HEK293 (cell line): Measurements from ENCODE around the gene FGFR2.

Experiments
- CTCF ChIA-PET: fragments of 350-600 bp; formaldehyde crosslinking; extraction: SDS; loops from one replicate; lab custom pipeline; 2021; ENCODE audit warnings: antibody characterized with exemption; lab: Yijun Ruan, JAX
- POLR2A ChIA-PET: fragments of 300-600 bp; formaldehyde crosslinking; extraction: SDS; loops from one replicate; lab custom pipeline; 2020; ENCODE audit warnings: antibody characterized with exemption, inconsistent platforms; lab: Yijun Ruan, JAX
- H3K27ac ChIP-seq: fragments of 200-500 bp; sonication (Bioruptor generic); 2 replicates; pipeline ENCODE4 v1.5.1; 2014; ENCODE audit warnings: low read depth, low read length, control low read depth, inconsistent platforms; ENCODE audit errors: extremely low read depth
- H3K36me3 ChIP-seq, 2 experiments: fragments of 200-500 bp in 1 of 2; sonication (Bioruptor generic) in 1 of 2; 1 replicate in 1 of 2; 2 replicates in 1 of 2; pipeline ENCODE4 v1.5.1; 2014 to 2017; ENCODE audit warnings: inconsistent platforms in 2 of 2, low read length in 2 of 2; ENCODE audit not compliant: control insufficient read depth in 2 of 2, insufficient read depth in 1 of 2
- H3K4me1 ChIP-seq: fragments of 200-500 bp; sonication (Bioruptor generic); 2 replicates; pipeline ENCODE4 v1.5.1; 2014; ENCODE audit warnings: mild to moderate bottlenecking, low read length, inconsistent platforms; ENCODE audit not compliant: control insufficient read depth, insufficient read depth
- H3K4me3 ChIP-seq: 2 replicates; pipeline ENCODE4 v1.5.1; 2011; ENCODE audit warnings: low read depth, mild to moderate bottlenecking, control low read depth, low read length, moderate library complexity
- H3K9me3 ChIP-seq: fragments of 200-500 bp; sonication (Bioruptor generic); 2 replicates; pipeline ENCODE4 v1.5.1; 2014; ENCODE audit warnings: low read depth, low read length, inconsistent platforms; ENCODE audit not compliant: control insufficient read depth, insufficient read depth
- GFI1B ChIP-seq: fragments of 450-650 bp; formaldehyde crosslinking; IDR thresholded peaks from 2 replicates; pipeline ENCODE4 v1.5.1; 2016; ENCODE audit warnings: missing biosample characterization, missing genetic modification characterization
- KLF10 ChIP-seq: fragments of 450-650 bp; IDR thresholded peaks from 2 replicates; pipeline ENCODE4 v1.5.1; 2018; ENCODE audit warnings: missing biosample characterization, mild to moderate bottlenecking, missing genetic modification characterization
- OSR2 ChIP-seq: fragments of 450-650 bp; formaldehyde crosslinking; IDR thresholded peaks from 2 replicates; pipeline ENCODE4 v1.5.1; 2016; ENCODE audit warnings: missing biosample characterization, missing genetic modification characterization
- ZNF10 ChIP-seq: fragments of 450-650 bp; formaldehyde crosslinking; IDR thresholded peaks from 2 replicates; pipeline ENCODE4 v1.5.1; 2017; ENCODE audit warnings: missing biosample characterization, missing genetic modification characterization
- ZNF248 ChIP-seq: fragments of 450-650 bp; formaldehyde crosslinking; IDR thresholded peaks from 2 replicates; pipeline ENCODE4 v1.5.1; 2017; ENCODE audit warnings: missing biosample characterization, missing genetic modification characterization
- ZNF292 ChIP-seq: fragments of 450-650 bp; formaldehyde crosslinking; IDR thresholded peaks from 2 replicates; pipeline ENCODE4 v1.5.1; 2016; ENCODE audit warnings: low read depth, missing biosample characterization, missing genetic modification characterization, borderline replicate concordance
- ZNF394 ChIP-seq: fragments of 450-650 bp; formaldehyde crosslinking; IDR thresholded peaks from 2 replicates; pipeline ENCODE4 v1.5.1; 2016; ENCODE audit warnings: missing biosample characterization, missing genetic modification characterization, mild to moderate bottlenecking, moderate library complexity, borderline replicate concordance
- ZNF626 ChIP-seq: fragments of 450-650 bp; sonication (Bioruptor Pico); formaldehyde crosslinking; IDR thresholded peaks from 2 replicates; pipeline ENCODE4 v1.5.1; 2018; ENCODE audit warnings: missing biosample characterization, missing genetic modification characterization, inconsistent platforms
- ZNF664 ChIP-seq: fragments of 450-650 bp; formaldehyde crosslinking; IDR thresholded peaks from 2 replicates; pipeline ENCODE4 v1.5.1; 2016; ENCODE audit warnings: missing biosample characterization, missing genetic modification characterization
- ZNF76 ChIP-seq: fragments of 450-650 bp; formaldehyde crosslinking; IDR thresholded peaks from 2 replicates; pipeline ENCODE4; 2016; ENCODE audit warnings: low read depth, missing biosample characterization, missing genetic modification characterization, borderline replicate concordance
- ZNF777 ChIP-seq: fragments of 450-650 bp; formaldehyde crosslinking; IDR thresholded peaks from 2 replicates; pipeline ENCODE4 v1.5.1; 2017; ENCODE audit warnings: missing biosample characterization, missing genetic modification characterization, borderline replicate concordance
- TF ChIP-seq, protein P1 (sequence below): fragments of 450-650 bp; formaldehyde crosslinking; IDR thresholded peaks from 2 replicates; pipeline ENCODE4 v1.5.1; 2016; ENCODE audit warnings: missing biosample characterization, missing genetic modification characterization
- TF ChIP-seq, protein P2 (sequence below): fragments of 450-650 bp; formaldehyde crosslinking; IDR thresholded peaks from 2 replicates; pipeline ENCODE4 v1.5.0; 2017; ENCODE audit warnings: missing biosample characterization, missing genetic modification characterization, borderline replicate concordance
- TF ChIP-seq, protein P3 (sequence below): fragments of 450-650 bp; formaldehyde crosslinking; IDR thresholded peaks from 2 replicates; pipeline ENCODE4 v1.5.1; 2016; ENCODE audit warnings: missing biosample characterization, missing genetic modification characterization
- TF ChIP-seq, protein P4 (sequence below): fragments of 450-650 bp; formaldehyde crosslinking; IDR thresholded peaks from 2 replicates; pipeline ENCODE4 v1.5.1; 2017; ENCODE audit warnings: missing biosample characterization, mild to moderate bottlenecking, missing genetic modification characterization, moderate library complexity

Gene FGFR2

DNA sequence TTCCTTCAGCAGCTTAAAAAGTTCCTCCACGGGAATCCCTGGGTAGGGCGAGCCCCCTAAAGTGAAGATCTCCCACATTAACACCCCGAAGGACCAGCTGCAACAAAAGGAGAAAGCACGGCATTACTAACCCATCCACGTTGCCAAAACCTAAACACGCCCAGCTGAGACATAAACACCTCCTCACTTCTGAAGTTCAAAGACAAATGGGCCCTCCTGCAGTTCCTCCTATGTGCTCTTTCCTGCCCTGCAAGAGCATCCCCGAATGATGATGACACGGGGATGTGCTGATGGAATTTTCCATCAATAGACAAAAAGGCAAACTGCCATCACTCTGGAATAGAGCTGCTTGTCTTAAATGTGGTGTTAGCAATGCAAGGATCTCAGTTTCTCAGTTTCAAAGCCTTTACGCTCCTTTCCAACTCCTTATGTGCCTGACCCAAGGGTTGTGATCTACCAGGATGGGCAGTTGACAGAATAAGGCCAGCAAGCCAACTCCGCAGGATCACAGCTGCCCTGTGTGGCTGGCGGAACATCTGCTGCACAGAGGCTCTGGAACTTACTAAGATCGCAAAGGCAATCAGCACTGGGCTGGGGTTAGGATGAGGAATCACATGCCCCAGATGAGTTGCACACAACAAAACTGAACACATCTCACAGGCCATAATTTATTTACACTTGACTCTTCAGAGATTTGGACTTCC, 112.7 kb downstream of the FGFR2 start:
- no peak overlapping the region for H3K4me3 ChIP-seq
- H3K36me3 ChIP-seq: peaks cover 30 to 61% of the 10 kb centered on the region in 2 experiments
- CTCF ChIA-PET: interaction anchor here (0.6 kb wide), 1 partner anchor 105 kb away, joined by 3 read pairs; no protein-coding TSS in a partner anchor
- TF ChIP-seq, protein P1, sequence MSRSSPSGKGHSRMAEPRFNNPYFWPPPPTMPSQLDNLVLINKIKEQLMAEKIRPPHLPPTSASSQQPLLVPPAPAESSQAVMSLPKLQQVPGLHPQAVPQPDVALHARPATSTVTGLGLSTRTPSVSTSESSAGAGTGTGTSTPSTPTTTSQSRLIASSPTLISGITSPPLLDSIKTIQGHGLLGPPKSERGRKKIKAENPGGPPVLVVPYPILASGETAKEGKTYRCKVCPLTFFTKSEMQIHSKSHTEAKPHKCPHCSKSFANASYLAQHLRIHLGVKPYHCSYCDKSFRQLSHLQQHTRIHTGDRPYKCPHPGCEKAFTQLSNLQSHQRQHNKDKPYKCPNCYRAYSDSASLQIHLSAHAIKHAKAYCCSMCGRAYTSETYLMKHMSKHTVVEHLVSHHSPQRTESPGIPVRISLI (tag by site-specific recombination): no peak
- TF ChIP-seq ZNF626 (tag by site-specific recombination): no peak
- no peak for TF ChIP-seq OSR2 (tag by site-specific recombination)
- TF ChIP-seq, protein P2, sequence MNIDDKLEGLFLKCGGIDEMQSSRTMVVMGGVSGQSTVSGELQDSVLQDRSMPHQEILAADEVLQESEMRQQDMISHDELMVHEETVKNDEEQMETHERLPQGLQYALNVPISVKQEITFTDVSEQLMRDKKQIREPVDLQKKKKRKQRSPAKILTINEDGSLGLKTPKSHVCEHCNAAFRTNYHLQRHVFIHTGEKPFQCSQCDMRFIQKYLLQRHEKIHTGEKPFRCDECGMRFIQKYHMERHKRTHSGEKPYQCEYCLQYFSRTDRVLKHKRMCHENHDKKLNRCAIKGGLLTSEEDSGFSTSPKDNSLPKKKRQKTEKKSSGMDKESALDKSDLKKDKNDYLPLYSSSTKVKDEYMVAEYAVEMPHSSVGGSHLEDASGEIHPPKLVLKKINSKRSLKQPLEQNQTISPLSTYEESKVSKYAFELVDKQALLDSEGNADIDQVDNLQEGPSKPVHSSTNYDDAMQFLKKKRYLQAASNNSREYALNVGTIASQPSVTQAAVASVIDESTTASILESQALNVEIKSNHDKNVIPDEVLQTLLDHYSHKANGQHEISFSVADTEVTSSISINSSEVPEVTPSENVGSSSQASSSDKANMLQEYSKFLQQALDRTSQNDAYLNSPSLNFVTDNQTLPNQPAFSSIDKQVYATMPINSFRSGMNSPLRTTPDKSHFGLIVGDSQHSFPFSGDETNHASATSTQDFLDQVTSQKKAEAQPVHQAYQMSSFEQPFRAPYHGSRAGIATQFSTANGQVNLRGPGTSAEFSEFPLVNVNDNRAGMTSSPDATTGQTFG (tag by site-specific recombination): no peak
- TF ChIP-seq ZNF248: no peak
- no peak for TF ChIP-seq ZNF76
- H3K4me1 ChIP-seq: no peaks in the 10 kb centered on the region
- POLR2A ChIA-PET: no interaction called here
- no peak overlapping the region for H3K27ac ChIP-seq
- H3K9me3 ChIP-seq: no peaks in the 10 kb centered on the region

DNA sequence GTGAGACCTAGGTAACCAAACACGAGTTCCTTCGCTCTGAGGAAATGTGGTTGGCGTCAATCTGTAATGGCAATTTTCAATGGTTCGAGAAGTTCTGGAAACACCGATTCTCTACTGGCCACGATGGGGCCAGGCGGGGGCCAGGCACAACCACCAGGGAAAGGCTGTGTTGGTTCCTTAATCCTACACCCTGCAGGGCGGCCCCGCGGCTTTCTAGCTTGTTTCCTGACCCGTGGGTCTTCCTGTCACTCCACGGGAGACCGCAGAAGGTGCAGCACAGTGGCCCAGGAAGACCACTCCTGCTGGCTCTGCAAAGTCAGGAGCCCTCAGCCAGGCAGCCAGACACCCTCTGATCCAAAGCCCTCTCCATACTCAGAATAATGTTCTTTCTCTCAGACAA, 113.4 kb downstream of the FGFR2 start:
- peaks cover 33 to 68% of the 10 kb centered on the region in 2 experiments for H3K36me3 ChIP-seq
- H3K4me3 ChIP-seq: no peak overlapping the region
- H3K9me3 ChIP-seq: no peaks in the 10 kb centered on the region
- CTCF ChIA-PET: no interaction called here
- H3K27ac ChIP-seq: no peak overlapping the region
- POLR2A ChIA-PET: no interaction called here
- no peaks in the 10 kb centered on the region for H3K4me1 ChIP-seq
- TF ChIP-seq, protein P1 (tag by site-specific recombination): no peak
- no peak for TF ChIP-seq ZNF664 (tag by site-specific recombination)
- TF ChIP-seq ZNF292 (tag by site-specific recombination): no peak
- no peak for TF ChIP-seq GFI1B
- TF ChIP-seq, protein P3, sequence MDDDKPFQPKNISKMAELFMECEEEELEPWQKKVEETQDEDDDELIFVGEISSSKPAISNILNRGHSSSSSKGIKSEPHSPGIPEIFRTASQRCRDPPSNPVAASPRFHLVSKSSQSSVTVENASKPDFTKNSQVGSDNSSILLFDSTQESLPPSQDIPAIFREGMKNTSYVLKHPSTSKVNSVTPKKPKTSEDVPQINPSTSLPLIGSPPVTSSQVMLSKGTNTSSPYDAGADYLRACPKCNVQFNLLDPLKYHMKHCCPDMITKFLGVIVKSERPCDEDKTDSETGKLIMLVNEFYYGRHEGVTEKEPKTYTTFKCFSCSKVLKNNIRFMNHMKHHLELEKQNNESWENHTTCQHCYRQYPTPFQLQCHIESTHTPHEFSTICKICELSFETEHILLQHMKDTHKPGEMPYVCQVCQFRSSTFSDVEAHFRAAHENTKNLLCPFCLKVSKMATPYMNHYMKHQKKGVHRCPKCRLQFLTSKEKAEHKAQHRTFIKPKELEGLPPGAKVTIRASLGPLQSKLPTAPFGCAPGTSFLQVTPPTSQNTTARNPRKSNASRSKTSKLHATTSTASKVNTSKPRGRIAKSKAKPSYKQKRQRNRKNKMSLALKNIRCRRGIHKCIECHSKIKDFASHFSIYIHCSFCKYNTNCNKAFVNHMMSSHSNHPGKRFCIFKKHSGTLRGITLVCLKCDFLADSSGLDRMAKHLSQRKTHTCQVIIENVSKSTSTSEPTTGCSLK (tag by site-specific recombination): no peak
- no peak for TF ChIP-seq ZNF394
- no peak for TF ChIP-seq ZNF777
- TF ChIP-seq KLF10: no peak
- TF ChIP-seq, protein P4, sequence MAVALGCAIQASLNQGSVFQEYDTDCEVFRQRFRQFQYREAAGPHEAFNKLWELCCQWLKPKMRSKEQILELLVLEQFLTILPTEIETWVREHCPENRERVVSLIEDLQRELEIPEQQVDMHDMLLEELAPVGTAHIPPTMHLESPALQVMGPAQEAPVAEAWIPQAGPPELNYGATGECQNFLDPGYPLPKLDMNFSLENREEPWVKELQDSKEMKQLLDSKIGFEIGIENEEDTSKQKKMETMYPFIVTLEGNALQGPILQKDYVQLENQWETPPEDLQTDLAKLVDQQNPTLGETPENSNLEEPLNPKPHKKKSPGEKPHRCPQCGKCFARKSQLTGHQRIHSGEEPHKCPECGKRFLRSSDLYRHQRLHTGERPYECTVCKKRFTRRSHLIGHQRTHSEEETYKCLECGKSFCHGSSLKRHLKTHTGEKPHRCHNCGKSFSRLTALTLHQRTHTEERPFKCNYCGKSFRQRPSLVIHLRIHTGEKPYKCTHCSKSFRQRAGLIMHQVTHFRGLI (tag by site-specific recombination): no peak
- no peak for TF ChIP-seq ZNF10 (tag by site-specific recombination)
